ENCODE data around the gene CBL. TPM values are rescaled to one million over a fixed set of nuclear protein-coding genes. Genes with fewer than 3 reads are reported as not detected.
"Not testable (repeated sequence)": the region's sequence is repeated elsewhere in the genome, so short reads cannot be mapped to it uniquely, and the experiment has no call there.

CBL gene
- total and polyA plus RNA-seq, 9 donors: 3.6 to 17.9 (median 12.3) TPM

DNA sequence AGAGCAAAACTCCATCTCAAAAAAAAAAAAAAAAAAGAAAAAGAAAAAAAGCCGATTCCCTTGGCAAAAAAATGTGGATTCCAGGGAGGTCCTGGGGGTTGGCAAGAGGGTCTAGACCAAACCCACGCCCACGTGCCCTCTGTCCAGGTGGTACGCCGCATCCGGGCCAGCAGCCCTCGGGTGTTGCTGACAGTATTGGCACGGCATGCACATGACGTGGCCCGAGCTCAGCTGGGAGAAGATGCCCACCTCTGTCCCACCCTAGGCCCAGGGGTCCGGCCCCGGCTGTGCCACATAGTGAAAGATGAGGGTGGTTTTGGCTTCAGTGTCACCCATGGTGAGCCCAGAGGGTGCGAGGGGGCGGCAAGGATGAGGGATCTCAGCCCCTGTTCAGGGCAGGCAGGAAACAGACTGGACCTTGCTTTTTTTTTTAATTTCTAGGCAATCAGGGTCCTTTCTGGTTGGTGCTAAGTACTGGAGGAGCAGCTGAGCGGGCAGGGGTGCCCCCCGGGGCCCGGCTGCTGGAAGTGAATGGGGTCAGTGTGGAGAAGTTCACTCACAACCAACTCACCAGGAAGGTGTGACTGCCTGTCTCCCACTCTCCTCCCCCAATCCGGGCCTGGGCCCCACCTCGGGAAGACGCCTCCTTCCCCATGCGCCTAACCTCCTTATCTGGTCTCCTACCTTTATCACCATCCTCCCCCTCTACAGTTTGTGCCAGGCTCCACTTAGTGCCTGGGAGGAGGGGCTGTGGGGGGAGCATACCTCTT, 18.8 kb upstream of the CBL start:
- H3K27ac ChIP-seq: no peak overlapping the region
- H3K27me3 ChIP-seq: no peaks in the 10 kb centered on the region
- no peak for DNase-seq
- H3K4me1 ChIP-seq (ENCODE audit: insufficient read depth): no peaks in the 10 kb centered on the region
- H3K4me3 ChIP-seq: no peak overlapping the region
- 51 to 64% (median 62%) methylated on average over 21 of the region's 21 CpGs for WGBS, 3 donors
- H3K36me3 ChIP-seq: no peaks in the 10 kb centered on the region
- no peak for TF ChIP-seq POLR2A (IDR thresholded peaks at IDR 0.05)
- intact Hi-C loops (cut with DNase I): loop anchor here in 1 of 4 donors (10.0 kb wide), 1 partner anchor 53 kb away; no protein-coding TSS in a partner anchor
- H3K9me3 ChIP-seq: no peaks in the 10 kb centered on the region

DNA sequence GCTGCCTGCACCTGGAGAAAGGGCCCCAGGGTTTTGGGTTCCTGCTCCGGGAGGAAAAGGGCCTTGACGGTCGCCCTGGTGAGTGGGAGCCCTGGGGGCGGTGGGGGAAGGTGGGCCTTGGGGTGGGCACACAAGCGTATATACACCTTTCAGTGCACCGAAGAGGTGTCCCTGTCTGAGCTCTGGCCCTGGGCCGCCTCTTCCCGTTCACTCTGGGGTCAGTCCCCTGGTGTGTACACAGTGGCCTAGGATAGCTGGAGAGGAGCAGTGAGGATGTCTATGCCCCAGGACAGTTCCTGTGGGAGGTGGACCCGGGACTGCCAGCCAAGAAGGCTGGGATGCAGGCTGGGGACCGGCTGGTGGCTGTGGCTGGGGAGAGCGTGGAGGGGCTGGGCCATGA, 18.1 kb upstream of the CBL start:
- no peak for TF ChIP-seq POLR2A (IDR thresholded peaks at IDR 0.05)
- TF ChIP-seq, protein P1, sequence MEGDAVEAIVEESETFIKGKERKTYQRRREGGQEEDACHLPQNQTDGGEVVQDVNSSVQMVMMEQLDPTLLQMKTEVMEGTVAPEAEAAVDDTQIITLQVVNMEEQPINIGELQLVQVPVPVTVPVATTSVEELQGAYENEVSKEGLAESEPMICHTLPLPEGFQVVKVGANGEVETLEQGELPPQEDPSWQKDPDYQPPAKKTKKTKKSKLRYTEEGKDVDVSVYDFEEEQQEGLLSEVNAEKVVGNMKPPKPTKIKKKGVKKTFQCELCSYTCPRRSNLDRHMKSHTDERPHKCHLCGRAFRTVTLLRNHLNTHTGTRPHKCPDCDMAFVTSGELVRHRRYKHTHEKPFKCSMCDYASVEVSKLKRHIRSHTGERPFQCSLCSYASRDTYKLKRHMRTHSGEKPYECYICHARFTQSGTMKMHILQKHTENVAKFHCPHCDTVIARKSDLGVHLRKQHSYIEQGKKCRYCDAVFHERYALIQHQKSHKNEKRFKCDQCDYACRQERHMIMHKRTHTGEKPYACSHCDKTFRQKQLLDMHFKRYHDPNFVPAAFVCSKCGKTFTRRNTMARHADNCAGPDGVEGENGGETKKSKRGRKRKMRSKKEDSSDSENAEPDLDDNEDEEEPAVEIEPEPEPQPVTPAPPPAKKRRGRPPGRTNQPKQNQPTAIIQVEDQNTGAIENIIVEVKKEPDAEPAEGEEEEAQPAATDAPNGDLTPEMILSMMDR (IDR thresholded peaks at IDR 0.05): no peak
- no peak for TF ChIP-seq EP300 (IDR thresholded peaks at IDR 0.05)
- H3K36me3 ChIP-seq: no peaks in the 10 kb centered on the region
- H3K27me3 ChIP-seq: no peaks in the 10 kb centered on the region
- intact Hi-C loops (cut with DNase I): loop anchor here in 1 of 4 donors (10.0 kb wide), 1 partner anchor 53 kb away; no protein-coding TSS in a partner anchor
- H3K4me3 ChIP-seq: no peak overlapping the region
- no peaks in the 10 kb centered on the region for H3K9me3 ChIP-seq
- WGBS, 3 donors: 76 to 80% (median 80%) methylated on average over 11 of the region's 11 CpGs
- no peak overlapping the region for H3K27ac ChIP-seq
- H3K4me1 ChIP-seq (ENCODE audit: insufficient read depth): no peaks in the 10 kb centered on the region
- DNase-seq: no peak

DNA sequence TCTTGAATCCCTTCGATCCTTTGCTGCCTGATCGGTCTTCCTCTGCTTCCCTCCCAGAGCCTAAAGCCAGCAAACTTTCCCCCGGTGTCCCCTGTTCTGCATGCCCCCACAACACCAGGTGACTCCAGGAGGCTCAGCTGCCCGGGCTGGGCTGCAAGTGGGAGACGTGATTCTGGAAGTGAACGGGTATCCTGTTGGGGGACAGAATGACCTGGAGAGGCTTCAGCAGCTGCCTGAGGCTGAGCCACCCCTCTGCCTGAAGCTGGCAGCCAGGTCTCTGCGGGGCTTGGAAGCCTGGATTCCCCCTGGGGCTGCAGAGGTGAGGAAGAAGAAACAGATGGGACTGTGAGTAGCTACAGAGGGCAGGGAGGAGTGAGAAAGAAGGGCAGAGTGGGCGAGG, 17.3 kb upstream of the CBL start:
- Histone ChIP-seq H3K4me1 (ENCODE audit: insufficient read depth) (no peaks in the 10 kb centered on the region), H3K4me3 (no peak overlapping the region), H3K9me3 (no peaks in the 10 kb centered on the region), H3K27me3 (no peaks in the 10 kb centered on the region), H3K36me3 (no peaks in the 10 kb centered on the region), H3K27ac (no peak overlapping the region)
- WGBS, 3 donors: 70 to 80% (median 76%) methylated on average over 8 of the region's 8 CpGs
- DNase-seq: no peak
- intact Hi-C loops (cut with DNase I): loop anchor here in 1 of 4 donors (10.0 kb wide), 1 partner anchor 54 kb away; no protein-coding TSS in a partner anchor
- TF ChIP-seq, protein P1 (IDR thresholded peaks at IDR 0.05): no peak
- TF ChIP-seq POLR2A (IDR thresholded peaks at IDR 0.05): no peak
- no peak for TF ChIP-seq EP300 (IDR thresholded peaks at IDR 0.05)

DNA sequence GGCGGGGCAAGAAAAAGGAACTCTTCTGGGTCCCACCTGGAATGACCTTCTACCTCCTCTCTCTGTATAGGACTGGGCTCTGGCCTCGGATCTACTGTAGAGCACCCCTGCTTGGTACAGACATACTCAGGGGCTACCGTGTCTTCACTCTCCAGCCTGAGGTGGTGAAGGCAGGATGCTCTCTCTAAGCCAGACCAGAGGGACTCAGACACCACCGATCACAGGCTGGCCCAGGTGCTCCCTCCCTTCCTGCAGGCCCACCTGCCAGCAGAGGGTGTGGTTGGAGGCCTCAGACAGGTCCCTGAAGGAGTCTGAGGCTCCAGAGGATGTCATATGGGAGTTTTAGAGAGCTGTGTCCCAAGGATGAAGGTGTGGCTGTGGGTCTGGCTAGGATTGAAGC, 16.7 kb upstream of the CBL start:
- H3K4me3 ChIP-seq: no peak overlapping the region
- intact Hi-C loops (cut with DNase I): loop anchor here in 1 of 4 donors (10.0 kb wide), 1 partner anchor 55 kb away; no protein-coding TSS in a partner anchor
- no peak for TF ChIP-seq POLR2A (IDR thresholded peaks at IDR 0.05)
- TF ChIP-seq EP300 (IDR thresholded peaks at IDR 0.05): no peak
- TF ChIP-seq, protein P1 (IDR thresholded peaks at IDR 0.05): no peak
- H3K4me1 ChIP-seq (ENCODE audit: insufficient read depth): no peaks in the 10 kb centered on the region
- WGBS, 3 donors: 86 to 92% (median 87%) methylated on average over 4 of the region's 4 CpGs
- no peaks in the 10 kb centered on the region for H3K27me3 ChIP-seq
- H3K27ac ChIP-seq: no peak overlapping the region
- H3K36me3 ChIP-seq: no peaks in the 10 kb centered on the region
- H3K9me3 ChIP-seq: no peaks in the 10 kb centered on the region
- DNase-seq: no peak

DNA sequence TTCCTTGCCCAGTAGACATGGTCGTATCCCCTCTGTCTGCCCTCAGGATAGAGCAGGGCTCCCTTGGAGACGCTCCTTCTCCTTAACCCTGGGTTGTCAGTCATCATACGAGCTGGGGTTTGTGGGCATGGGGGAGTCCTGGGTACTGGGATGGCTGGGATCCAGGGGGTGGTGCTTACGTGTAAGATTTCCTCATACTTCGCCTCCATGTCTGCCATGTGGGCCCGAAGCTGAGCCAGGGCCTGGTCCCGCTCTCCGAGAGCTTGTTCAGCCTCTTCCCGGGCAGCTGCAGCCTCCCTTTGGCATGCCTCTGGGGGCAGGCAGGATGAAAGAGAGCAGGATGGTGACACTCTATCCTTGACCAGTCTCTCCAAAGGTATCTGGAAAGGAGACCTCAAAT, 15.6 kb upstream of the CBL start:
- no peaks in the 10 kb centered on the region for H3K36me3 ChIP-seq
- no peaks in the 10 kb centered on the region for H3K27me3 ChIP-seq
- H3K27ac ChIP-seq: no peak overlapping the region
- no peaks in the 10 kb centered on the region for H3K9me3 ChIP-seq
- no peak overlapping the region for H3K4me3 ChIP-seq
- 72 to 73% (median 72%) methylated on average over 9 of the region's 9 CpGs for WGBS, 3 donors
- no peaks in the 10 kb centered on the region for H3K4me1 ChIP-seq (ENCODE audit: insufficient read depth)
- DNase-seq: no peak
- intact Hi-C loops (cut with DNase I): loop anchor here in 2 of 4 donors (10.0 kb wide), 2 partner anchors 86 to 156 kb away; partner anchors contain the start of genes C2CD2L (in 1 of the 2), DPAGT1 (in 1 of the 2) and SLC37A4 (in 1 of the 2)
- no peak for TF ChIP-seq EP300 (IDR thresholded peaks at IDR 0.05)
- no peak for TF ChIP-seq POLR2A (IDR thresholded peaks at IDR 0.05)
- TF ChIP-seq, protein P1 (IDR thresholded peaks at IDR 0.05): no peak

DNA sequence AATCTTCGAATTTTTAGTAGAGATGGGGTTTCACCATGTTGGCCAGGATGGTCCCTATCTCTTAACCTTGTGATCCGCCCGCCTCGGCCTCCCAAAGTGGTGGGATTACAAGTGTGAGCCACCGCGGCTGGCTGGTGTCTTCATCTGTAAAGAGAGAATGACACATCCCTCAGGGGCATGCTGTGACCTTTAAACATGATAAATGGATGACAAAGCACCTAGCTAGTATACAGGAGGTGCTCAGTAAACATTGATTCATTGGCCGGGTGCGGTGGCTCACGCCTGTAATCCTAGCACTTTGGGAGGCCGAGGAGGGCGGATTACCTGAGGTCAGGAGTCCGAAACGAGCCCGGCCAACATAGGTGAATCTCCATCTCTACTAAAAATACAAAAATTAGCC, 14.9 kb upstream of the CBL start:
- not testable (repeated sequence) for H3K4me1 ChIP-seq (ENCODE audit: insufficient read depth); H3K4me3 ChIP-seq; DNase-seq; H3K36me3 ChIP-seq; H3K27me3 ChIP-seq; H3K27ac ChIP-seq; H3K9me3 ChIP-seq
- 90 to 93% (median 93%) methylated on average over 14 of the region's 14 CpGs for WGBS, 3 donors
- intact Hi-C loops (cut with DNase I): loop anchor here in 2 of 4 donors (10.0 kb wide), 2 partner anchors 86 to 156 kb away; partner anchors contain the start of genes C2CD2L (in 1 of the 2), DPAGT1 (in 1 of the 2) and SLC37A4 (in 1 of the 2)
